GM18526 (cell line): ENCODE measurements around the gene AP1G1.

ENCODE experiments used
- POLR2A ChIP-seq: IDR thresholded peaks from 3 replicates; pipeline ENCODE4 v1.6.1; 2011; ENCODE audit not compliant: insufficient read length; ENCODE audit errors: extremely low read depth

The AP1G1 gene

GRCh38 chr16:71687861-71688260 is 120.8 kb downstream of the AP1G1 start:
- no peak for TF ChIP-seq POLR2A

GRCh38 chr16:71681360-71681759 is 127.3 kb downstream of the AP1G1 start:
- no peak for TF ChIP-seq POLR2A
